Pancreas (tissue), 10 donors: ENCODE results near the gene RNPS1. TPM values are rescaled to one million over a fixed set of nuclear protein-coding genes. Genes with fewer than 3 reads are reported as not detected.

Experiments used
- ATAC-seq, 4 donors: fragments of 200-7000 bp; cut with Tn5 transposase; one replicate each; pipeline versions ENCODE4 v1.8.0 to v1.9.1; 2020; ENCODE audit warnings: mild to moderate bottlenecking in 4 of 4, moderate library complexity in 4 of 4
- DNase-seq, 6 donors: peaks; one replicate each; pipeline ENCODE4 v3.0.0-alpha.2; 2020
- FAIRE-seq: peaks from 2 replicates; lab custom pipeline; 2012; peaks lifted over from hg19 to GRCh38; lab: Jason Lieb, UNC
- H3K27ac ChIP-seq, 4 donors: fragments of 200-600 bp; sonication (generic); 1 replicate in 3 of 4; 2 replicates in 1 of 4; pipeline versions ENCODE4 v1.5.0 to v1.8.0; 2020
- H3K27me3 ChIP-seq, 4 donors: fragments of 200-600 bp; one replicate each; pipeline ENCODE4 v1.8.0; 2021
- H3K36me3 ChIP-seq, 3 donors: fragments of 200-600 bp; sonication (generic) in 1 of 3; one replicate each; pipeline versions ENCODE4 v1.5.0 to v1.8.0; 2020 to 2021
- H3K4me1 ChIP-seq, 3 donors: fragments of 200-600 bp; one replicate each; pipeline ENCODE4 v1.8.0; 2021
- H3K4me3 ChIP-seq, 4 donors: fragments of 200-600 bp; sonication (generic) in 2 of 4; one replicate each; pipeline versions ENCODE4 v1.5.0 to v1.8.0; 2020 to 2021
- H3K9me3 ChIP-seq, 4 donors: fragments of 200-600 bp; one replicate each; pipeline ENCODE4 v1.8.0; 2021
- CTCF ChIP-seq, 4 donors: fragments of 200-600 bp; sonication (generic) in 3 of 4; IDR thresholded peaks; one replicate each; pipeline versions ENCODE4 v1.5.0 to v1.8.0; 2021; ENCODE audit warnings: antibody characterized with exemption in 4 of 4
- WGBS, 2 donors: extraction: QIAGEN DNeasy Blood & Tissue Kit; methylation state at CpG; one replicate each; pipeline ENCODE4 v1.1.7; 2013; 5-methylcytosine and 5-hydroxymethylcytosine counted together
- intact Hi-C, 3 donors: fragments of 100-400 bp; cut with DNase I; formaldehyde crosslinking; loops; one replicate each; pipeline versions ENCODE4 v1.11.1 to v1.14.2; 2022
- polyA plus RNA-seq, 2 donors: library from polyadenylated mRNA; stranded (reverse); fragments of 200-250 nt; gene quantifications; one replicate each; pipeline ENCODE4 v1.2.3, GENCODE V29; 2013
- total RNA-seq, 6 donors: library from RNA; stranded (reverse); fragmentation: NEBNext Ultra II Directional in 4 of 6; extraction: Animal tissue kit (Norgen Biotek cat#: 25700) in 4 of 6; gene quantifications; one replicate each; pipeline versions ENCODE4 v1.2.1 to v1.2.4, GENCODE V29; 2021 to 2023
- donor health status: healthy with polysubstance abuse.
- donor health status: DM: no; HTN: no; CAD: no; lungs with moderate emphysema.
- donor health status: DM: no; HTN: no; CAD: no.
- donor health status: control.
- donor health status: control.
- donor health status: Bipolar disorder and iron deficiency.
- donor health status: DM: yes; HTN: yes; CAD: no.
- donor health status: DM: no; HTN: no; CAD: no.
- donor health status: DM: no; HTN: no; CAD: no.
- donor health status: DM: yes; HTN: yes; CAD: no.

The RNPS1 gene
- total and polyA plus RNA-seq, 8 donors, result 36.0 to 103 (median 54.3) TPM

GRCh38 chr16:2228161-2228824 is 39.6 kb downstream of the RNPS1 start:
- 87 to 89% methylated on average over 25 of the region's 25 CpGs for WGBS, 2 donors
- Histone ChIP-seq H3K27ac (no peak overlapping the region), H3K4me3 (no peak overlapping the region), H3K36me3 (peaks cover 0 to 32% (median 15%) of the 10 kb centered on the region in 3 donors), H3K9me3 (no peaks in the 10 kb centered on the region), H3K4me1 (peaks cover 6 to 11% (median 10%) of the 10 kb centered on the region in 3 donors), H3K27me3 (no peaks in the 10 kb centered on the region)
- no peak for TF ChIP-seq CTCF (IDR thresholded peaks at IDR 0.05)
- ATAC-seq (no peak), FAIRE-seq (no peak), DNase-seq (peak in 1 of 6 donors; percentile 63)
- intact Hi-C loops, result no loop called here

- intact Hi-C loops, result no loop called here
- H3K27ac ChIP-seq, result no peak overlapping the region
- DNase-seq (no peak), ATAC-seq (no peak), FAIRE-seq (no peak)
- no peak overlapping the region for H3K4me3 ChIP-seq
- peaks cover 6 to 11% (median 10%) of the 10 kb centered on the region in 3 donors for H3K4me1 ChIP-seq
- peaks cover 0 to 20% (median 6%) of the 10 kb centered on the region in 3 donors for H3K36me3 ChIP-seq
- WGBS, 2 donors, result 89% methylated on average over 6 of the region's 6 CpGs
- TF ChIP-seq CTCF (IDR thresholded peaks at IDR 0.05), result no peak
- H3K27me3 ChIP-seq, result no peaks in the 10 kb centered on the region
- no peaks in the 10 kb centered on the region for H3K9me3 ChIP-seq
These were observed 41.0 kb downstream of the RNPS1 start for GRCh38 chr16:2226918-2227317.

GRCh38 chr16:2226245-2226793 is 41.6 kb downstream of the RNPS1 start:
- Histone ChIP-seq H3K4me1 (peaks cover 6 to 11% (median 10%) of the 10 kb centered on the region in 3 donors), H3K4me3 (no peak overlapping the region), H3K27ac (no peak overlapping the region), H3K36me3 (peaks cover 0 to 14% (median 6%) of the 10 kb centered on the region in 3 donors), H3K9me3 (no peaks in the 10 kb centered on the region), H3K27me3 (no peaks in the 10 kb centered on the region)
- DNase-seq, result no peak
- intact Hi-C loops, result no loop called here
- no peak for ATAC-seq
- WGBS, 2 donors, result 38 to 47% methylated on average over 9 of the region's 9 CpGs
- TF ChIP-seq CTCF (IDR thresholded peaks at IDR 0.05), result no peak
- FAIRE-seq, result no peak

- no peak for TF ChIP-seq CTCF (IDR thresholded peaks at IDR 0.05)
These were observed 43.9 kb downstream of the RNPS1 start for GRCh38 chr16:2223942-2224486.

More at GRCh38 chr16:2223942-2224486, 43.9 kb downstream of the RNPS1 start:
- Histone ChIP-seq H3K9me3 (no peaks in the 10 kb centered on the region), H3K27me3 (no peaks in the 10 kb centered on the region), H3K36me3 (peaks cover 0 to 3% (median 0%) of the 10 kb centered on the region in 3 donors), H3K4me3 (peak overlapping the region; percentile 88 to 98 (median 94)), H3K27ac (peak overlapping the region; percentile 57 to 72 (median 68)), H3K4me1 (peaks cover 6 to 11% (median 10%) of the 10 kb centered on the region in 3 donors)
- intact Hi-C loops, result no loop called here
- FAIRE-seq, result no peak
- peak; percentile 45 to 71 (median 61) for ATAC-seq
- 2 to 3% methylated on average over 20 to 22 of the region's 22 CpGs for WGBS, 2 donors
- peak in 5 of 6 donors; percentile 54 to 87 (median 65) for DNase-seq
